HG02759 (cell line): Measurements from ENCODE around the gene SAPCD1.

Source experiments
- ATAC-seq: cut with Tn5 transposase; IDR thresholded peaks from one replicate; pipeline ENCODE4 v1.9.1; 2021; ENCODE audit warnings: mild to moderate bottlenecking, moderate library complexity; ENCODE audit not compliant: unreplicated experiment

The SAPCD1 gene

DNA sequence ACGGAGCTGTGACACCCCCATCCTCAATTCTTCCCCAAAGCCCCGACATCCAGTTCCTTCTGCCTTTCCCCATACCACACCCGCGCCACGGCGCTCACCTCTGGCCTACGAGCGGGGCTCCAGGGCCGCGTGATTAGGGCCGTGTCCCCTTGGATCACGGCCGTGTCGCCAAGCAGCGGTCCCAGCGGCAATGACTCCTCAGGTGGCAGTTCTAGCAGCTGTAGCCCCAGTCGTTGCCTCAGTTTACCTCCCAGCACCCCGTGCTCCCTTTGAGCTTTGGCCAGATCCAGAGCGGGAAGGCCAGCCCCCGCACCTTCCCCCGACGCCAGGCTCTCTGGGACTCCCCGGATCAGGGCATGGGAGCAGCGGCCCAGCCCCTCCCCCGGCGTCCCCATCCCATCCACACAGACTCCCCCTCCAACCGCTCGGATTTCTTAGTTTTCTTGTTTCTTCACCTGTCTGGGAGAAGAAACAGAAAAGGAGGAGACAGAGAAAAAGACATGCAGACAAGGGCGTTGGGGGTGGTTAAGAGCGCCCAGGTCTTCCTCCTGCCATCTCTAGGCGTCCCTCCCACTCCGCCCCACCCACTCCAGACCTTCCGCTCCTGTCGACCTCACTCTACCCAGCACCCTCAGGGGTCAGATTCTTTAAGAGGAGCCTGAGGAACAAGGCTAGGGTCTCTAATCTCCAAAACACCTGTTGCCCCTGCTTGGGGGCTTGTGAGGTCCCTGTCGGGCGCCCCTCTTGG lies 33.5 kb upstream of the SAPCD1 start, which contains the start of gene DDAH2:
TSS of gene DDAH2 (minus strand) at position 533 of the 748 bp plus-strand sequence. CDS start at position 395, 138 bp downstream.
- ATAC-seq = peak; percentile 12

DNA sequence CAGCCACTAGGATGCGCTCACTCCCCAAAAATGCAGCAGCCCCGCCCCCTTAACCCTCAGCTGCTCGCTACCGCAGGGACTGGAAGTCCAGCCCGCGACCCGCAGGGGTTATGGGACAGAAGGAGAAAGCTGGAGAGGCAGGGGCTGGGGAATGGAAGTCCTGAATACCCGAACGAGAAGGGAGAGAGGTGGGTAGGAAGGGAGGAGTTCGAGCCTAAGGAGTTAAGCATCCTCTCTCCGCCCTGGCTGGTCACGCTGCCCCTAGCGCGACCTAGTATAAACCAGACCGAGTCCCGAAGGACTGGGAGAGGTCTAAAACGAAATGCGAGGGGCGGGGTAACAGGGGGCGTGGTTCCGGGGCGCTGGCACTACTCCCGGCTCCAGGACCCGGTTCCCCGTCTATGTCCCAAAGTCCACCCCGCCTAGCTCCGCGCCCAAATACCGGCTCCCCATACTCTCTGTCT lies 32.9 kb upstream of the SAPCD1 start:
- ATAC-seq = peak; percentile 49

DNA sequence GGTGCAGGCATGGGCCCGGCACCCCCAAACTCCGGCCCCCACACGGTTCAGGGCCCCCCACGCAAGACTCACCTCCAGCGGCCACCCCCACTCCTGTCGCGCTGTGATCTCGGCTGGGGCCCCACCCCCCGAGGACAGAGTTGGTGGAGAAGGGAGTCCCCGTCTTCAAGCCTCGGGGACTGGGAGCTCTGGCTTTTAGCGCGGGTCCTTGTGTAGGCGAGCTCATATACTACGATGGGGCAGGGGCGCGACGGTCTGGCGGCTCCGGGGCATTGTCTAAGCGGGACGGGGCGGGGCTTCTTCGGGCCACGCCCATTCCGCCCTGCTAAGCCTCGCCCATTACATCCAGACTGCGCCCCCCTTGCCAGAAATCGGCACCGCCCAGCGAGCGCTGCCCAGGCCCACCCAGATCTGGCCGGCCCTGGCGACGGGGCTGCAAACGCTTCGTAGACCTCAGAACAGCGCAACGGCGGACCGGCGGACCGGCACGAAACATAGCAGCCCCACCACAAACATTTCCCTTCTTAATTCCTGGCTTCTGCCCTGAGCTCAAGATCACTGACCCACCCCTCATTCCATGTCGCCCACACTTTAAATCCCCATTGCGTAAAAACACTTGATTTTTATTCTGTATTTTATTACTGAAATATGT lies 32.4 kb upstream of the SAPCD1 start:
- peak; percentile 45 for ATAC-seq

DNA sequence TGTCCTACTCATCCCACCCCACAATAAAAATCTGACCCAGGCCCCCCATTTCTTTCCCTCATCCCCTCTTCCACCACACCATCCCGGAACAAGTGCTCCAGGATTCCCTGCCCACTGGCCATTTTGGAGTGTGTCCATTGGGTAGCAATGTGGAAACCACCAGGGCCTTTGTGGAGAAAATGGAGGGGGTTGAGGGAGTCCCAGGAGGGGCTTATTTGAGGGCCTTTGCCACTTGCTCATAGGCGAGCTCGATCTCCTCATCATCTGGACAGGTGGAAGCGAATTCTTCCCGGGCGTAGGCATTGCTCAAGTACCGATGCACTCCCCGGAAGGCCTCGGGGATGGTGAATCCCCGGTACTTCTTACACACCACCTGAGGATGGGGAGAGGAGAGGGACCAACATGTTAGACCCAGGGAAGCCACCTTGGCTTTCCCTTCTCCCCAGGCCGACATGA lies 31.8 kb upstream of the SAPCD1 start:
- no peak for ATAC-seq

DNA sequence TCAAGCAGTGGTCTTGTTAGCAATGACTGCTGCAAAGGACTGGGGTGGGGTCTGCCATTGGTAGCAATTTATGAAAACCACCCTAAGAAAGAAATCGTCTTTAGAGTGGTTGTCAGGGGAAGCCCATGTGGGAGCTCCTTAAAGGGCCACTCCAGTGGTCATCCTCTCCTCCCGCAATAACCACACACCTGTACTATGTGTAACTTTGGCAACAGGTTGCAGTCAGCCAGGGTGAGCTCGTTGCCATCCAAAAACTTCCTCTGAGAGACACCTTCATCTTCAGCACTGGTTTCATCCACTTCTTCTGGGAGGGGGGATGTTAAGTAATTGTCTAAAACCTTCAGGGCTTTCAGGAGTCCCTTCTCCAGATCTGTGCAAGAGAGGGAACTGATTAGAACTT lies 30.4 kb upstream of the SAPCD1 start:
- ATAC-seq = no peak

DNA sequence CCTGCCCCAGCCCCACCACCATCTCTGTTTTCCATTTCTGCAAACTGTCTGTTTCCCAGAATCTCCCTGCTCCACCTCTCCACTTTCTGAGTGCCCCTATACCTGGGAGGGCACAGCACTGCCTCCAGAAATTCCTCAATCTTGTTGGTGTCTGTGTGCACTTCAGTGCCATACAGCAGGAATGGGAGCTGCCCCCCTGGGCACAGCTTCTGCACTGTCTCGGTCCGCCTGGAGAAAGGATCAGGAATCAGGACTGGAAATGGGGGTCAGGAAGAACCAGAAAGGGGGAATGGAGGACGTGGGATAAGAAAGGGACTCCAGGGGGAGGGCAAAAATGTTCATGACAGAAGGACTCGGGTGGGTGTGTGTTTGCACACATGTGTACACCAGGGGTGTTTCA lies 28.7 kb upstream of the SAPCD1 start:
- no peak for ATAC-seq

DNA sequence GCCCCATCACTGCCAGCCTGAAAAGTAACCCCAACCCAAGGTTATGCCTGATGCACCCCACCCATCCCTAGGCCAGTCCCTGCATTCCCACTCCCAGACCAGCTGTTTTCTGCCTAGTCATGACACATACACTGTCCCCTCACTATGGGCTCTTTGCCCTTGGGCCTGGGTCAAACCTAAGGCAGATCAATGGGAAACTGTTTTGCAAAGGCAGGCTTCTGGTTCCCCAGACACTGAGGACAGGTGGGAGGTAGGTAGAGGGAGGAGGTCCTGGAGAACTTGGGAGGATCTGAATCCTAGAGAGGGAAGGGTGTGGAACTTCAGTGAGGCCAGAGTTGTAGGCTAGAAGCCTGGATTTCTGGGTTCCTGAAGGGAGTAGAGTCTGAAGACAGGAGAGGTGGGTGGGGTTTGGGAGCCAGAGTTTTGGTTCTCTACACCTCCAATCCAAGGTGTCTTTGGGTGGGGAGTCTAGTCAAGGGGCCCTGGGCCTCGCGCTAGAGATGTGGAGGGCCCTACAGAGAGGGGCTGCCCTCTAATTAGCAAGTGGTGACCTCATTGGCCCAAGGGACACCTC lies 28.1 kb upstream of the SAPCD1 start:
- no peak for ATAC-seq

DNA sequence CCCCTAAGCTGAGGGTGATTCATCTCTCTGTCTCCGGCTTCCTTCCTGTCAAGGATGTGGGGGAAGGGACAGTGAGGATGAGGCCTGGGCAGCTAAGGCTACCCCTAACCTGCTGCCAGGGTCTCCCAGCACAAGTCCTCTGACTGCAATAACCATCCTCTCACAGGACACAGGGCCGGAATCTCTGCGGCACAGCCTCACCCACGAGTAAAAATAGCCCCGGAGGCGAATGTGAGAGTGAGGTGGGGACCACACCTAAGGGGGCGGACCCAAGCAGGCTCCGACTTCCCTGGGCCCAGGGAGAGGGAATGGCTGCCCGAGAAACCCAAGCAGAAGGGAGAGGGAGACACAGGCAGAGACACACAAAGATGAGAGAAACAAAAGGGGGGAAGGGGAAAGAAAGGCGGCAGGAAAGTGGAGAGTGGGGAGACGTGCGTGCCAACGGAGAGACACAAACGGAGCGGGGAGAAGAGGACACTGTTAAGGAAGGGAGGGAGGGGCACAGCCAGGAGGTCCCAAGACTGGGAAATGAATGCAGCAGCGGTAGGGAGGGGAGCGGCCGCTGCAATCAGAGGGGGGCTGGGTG lies 27.5 kb upstream of the SAPCD1 start:
- peak; percentile 26 for ATAC-seq

DNA sequence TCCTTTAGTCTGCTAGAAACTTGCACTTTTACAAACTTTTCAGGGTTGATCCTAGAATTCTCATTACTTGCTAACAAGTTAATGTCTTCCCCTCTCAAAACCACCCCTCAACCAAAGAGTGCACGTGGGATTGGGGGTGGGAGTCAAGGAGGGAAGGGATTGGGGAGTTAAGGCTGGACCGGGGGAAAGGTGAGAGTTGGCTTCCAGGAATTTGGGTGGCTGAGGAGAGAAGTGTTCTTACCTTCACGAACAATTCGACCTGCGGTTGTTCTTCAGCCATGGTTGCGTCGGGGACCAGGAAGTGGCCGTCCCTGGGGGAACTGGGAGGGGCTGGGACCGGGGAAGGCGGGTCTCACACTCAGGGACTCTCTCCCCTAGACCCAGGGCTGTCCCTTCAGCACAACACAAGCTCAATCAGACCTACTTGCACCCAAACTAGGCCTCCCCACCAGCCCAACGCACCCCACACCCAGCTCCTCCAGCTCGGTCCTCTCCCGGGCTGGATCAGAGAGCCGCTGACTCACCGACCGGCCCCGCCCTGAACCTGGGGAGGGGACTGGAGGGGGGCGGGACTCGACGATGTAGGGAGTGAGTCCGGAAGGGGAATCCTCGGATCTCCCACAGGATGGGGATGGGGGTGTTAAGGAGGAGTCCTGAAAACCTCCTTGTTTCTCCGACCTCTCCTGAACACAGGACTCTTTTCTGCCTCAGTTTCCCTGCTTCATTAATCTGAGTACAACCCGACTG lies 26.3 kb upstream of the SAPCD1 start, which contains the start of gene CLIC1:
TSS of gene CLIC1 (minus strand) at position 510 of the 747 bp plus-strand sequence. CDS start at position 280, 230 bp downstream.
- ATAC-seq = peak; percentile 25

DNA sequence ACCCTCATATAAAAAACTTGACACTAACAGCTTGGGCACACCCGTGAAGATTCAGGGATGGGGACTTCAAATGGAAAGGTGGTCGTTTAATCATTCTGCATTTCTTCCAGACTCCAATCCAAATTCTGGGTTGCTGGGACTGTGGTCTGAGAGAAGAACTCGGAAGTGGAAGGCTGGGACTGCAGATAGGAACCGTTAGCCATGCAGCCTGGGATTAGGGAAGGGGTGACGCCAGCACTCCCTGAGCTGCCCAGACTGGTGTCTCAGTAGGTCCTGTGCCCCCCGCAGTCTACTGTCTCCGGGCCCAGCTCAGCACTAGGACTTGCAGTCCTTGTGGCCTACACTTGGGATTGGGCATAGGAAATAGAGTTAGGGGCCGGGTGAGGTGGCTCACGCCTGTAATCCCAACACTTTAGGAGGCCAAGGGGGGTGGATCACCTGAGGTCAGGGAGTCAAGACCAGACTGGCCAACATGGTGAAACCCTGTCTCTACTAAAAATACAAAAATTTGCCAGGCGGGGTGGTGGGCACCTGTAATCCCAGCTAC lies 25.6 kb upstream of the SAPCD1 start:
- ATAC-seq = no peak

DNA sequence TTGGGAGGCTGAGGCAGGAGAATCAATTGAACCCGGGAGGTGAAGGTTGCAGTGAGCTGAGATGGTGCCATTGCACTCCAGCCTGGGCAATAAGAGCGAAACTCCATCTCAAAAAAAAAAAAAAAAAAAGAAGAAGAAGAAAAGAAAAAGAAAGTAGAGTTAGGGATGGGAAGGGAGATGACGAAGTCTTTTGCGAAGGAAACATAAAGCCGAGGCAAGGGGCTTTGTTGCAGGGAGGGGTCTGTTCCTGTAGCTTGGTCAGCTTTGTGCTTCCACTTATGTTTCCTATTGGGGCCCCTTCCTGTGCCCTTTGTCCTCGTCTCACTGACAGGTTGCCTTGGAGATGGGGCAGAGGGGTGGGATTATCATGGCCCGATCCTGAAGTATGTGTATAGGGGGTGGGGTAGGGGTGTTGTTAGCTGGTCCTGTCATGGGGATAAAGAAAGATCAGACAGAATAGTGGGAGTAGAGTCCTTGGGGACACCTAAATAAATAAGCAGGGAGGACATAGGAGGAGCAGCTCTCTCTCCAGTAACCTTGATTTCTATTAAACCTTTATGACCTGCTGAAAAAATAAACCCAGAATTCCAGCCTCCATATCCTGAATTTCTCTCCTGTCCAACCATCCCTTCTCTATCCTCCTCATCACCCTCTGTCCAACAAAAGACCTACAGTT lies 25.0 kb upstream of the SAPCD1 start:
- no peak for ATAC-seq

DNA sequence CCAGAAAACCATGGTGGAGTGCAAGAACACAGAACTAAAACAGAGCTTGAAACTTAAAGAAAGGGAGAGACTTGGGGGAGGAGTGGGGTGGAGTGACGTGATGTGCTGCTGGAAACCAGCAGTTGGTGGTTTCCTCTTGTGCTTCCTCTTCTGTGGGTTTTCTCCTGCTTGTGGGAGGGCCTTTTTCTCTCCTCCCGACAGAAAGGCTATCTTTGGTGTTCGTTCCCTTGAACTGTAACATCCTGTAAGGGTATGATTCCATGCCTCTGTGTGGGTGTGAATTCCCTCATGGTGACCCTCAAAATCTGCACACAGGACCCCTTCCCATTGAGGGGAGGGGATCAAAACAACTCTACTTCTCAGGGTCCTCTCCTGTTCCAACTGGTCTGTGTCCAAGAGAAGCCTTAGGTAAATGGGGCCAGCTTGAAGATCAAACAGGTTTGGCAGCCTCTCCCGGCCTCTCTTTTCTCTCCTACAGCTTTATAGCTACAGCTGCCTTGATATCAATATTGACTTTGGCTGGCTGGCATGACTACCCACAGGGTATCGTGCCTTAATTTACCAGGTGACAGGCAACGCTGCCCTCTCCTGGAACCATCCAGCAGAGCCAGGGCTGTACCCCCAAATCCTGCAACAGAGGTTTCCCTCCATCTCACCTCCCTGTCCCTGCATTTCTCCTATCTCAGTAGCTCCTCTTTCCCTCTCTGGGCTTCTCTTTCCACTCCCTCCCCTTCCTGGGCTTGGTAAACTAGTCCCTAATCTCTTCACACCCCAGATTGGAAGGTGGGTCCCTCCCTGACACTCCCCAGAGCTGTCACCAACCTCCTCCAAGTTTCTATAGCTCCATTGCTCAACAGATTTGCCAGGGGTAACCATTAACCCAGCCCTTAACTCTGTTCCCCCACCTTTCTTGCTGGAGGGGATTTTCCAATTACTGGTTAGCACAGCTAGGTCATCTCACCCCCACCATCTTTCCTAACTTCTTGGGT lies 24.2 kb upstream of the SAPCD1 start:
- ATAC-seq = no peak

DNA sequence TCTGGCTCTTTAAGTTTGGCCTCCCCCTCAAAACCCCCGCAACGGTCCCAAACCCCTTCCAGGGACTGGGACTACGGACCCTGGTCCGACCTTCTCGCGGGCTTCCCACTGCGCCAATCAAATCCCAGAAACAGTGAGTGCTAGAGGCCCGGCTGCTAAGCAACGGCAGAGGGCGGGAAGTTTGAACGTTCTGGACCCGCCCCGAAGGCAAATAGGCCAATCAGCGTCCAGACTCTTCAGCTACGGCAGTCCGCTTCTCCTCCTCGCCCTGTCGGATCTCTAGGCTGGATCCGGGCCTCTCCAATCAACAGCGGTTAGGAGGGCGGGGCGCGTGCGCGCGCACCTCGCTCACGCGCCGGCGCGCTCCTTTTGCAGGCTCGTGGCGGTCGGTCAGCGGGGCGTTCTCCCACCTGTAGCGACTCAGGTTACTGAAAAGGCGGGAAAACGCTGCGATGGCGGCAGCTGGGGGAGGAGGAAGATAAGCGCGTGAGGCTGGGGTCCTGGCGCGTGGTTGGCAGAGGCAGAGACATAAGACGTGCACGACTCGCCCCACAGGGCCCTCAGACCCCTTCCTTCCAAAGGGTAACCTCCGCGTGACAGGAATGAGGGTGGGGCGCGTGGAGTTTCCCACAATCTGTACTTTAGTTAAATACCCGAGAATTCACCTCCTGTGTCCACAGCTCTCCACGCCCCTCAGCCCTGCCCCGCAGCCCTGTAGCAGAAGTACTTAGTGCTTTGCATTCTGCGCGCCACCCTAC lies 22.6 kb upstream of the SAPCD1 start, which contains the start of gene MSH5:
TSS of gene MSH5 (plus strand) at position 367 of the 758 bp plus-strand sequence. CDS start 462 bp downstream, outside the sequence.
- peak; percentile 77 for ATAC-seq

DNA sequence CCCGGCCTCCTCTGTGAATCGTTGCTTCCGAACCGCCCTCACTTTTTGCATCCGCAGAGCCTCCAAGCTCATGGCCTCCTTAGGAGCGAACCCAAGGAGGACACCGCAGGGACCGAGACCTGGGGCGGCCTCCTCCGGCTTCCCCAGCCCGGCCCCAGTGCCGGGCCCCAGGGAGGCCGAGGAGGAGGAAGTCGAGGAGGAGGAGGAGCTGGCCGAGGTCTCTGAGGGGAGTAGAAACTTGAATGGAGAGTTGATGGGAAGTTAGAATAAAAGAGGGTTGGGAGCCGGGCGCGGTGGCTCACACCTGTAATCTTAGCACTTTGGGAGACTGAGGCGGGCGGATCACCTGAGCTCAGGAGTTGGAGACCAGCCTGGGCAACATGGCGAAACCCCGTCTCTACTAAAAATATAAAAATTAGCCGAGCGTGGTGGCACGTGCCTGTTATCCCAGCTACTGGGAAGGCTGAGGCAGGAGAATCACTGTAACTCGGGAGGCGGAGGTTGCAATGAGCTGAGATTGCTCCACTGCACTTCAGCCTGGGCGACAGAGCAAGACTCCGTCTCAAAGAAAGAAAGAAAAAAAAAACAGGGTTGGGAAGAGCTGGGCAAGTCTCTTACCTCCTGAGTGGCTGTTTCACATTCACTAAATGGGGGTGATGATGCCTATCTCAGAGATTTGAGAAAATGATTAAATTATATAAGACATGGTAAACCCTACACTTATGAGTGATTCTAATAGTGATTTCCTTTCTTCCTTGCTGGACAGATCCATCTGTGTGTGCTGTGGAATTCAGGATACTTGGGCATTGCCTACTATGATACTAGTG lies 21.8 kb upstream of the SAPCD1 start:
- peak; percentile 1 for ATAC-seq

DNA sequence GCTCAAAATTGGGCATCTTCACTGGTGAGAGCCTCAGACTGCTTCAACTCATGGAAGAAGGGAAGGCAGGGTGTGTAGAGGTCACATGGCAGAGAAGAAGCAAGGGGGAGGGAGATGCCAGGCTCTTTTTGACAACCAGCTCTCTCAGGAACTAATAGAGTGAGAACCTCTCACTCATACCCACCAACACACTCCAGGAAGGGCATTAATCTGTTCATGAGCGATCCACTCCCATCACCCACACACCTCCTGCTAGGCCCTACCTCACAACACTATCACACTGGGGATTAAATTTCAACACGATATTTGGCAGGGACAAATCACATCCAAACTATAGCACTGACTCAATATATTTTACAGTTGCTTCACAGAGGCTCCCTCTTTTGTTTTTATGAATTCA lies 20.6 kb upstream of the SAPCD1 start:
- no peak for ATAC-seq

DNA sequence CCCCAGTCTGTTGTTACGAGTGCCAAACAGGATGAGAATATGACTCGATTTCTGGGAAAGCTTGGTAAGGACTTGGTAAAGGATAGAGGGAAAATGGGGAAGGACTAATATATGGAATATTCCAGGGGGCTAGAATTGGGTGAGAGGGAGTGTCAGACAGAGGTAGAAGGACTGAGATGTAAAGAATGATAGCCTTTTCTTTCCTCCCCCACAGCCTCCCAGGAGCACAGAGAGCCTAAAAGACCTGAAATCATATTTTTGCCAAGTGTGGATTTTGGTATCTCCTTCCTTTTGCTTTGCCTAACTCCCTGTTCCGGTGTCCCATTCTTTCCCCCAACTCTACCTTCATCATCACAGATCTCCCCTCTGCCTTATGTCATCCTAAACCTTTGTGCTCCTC lies 19.6 kb upstream of the SAPCD1 start:
- no peak for ATAC-seq

DNA sequence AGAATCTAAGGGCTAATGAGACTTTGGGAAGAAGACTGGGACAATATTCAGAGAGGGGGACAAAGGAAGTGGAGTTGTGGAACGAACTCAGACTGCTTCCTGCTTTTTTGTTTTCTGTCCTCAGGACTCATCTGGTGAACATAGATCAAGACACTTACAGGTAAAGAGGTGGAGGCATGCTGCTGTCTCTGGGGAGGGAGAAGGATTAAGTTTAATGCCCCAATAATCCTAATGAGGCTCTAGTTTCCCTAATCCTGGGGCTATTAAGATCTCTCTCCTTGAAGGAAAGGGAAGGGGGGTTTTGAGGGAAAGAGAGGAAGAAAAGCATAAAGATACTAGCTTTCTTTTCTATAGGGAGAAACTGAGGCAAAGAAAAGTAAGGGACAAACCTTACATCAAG lies 18.0 kb upstream of the SAPCD1 start:
- no peak for ATAC-seq
